H1 (cell line): ENCODE measurements around the gene LAMC1. TPM values are rescaled to one million over a fixed set of nuclear protein-coding genes. Genes with fewer than 3 reads are reported as not detected.

Experiments used
- KDM4A ChIP-seq: IDR thresholded peaks from one replicate; pipeline ENCODE4 v1.7.1; 2012; ENCODE audit warnings: low read depth, mild to moderate bottlenecking, moderate library complexity, low read length, inconsistent platforms; ENCODE audit not compliant: severe bottlenecking
- NRF1 ChIP-seq: IDR thresholded peaks from 2 replicates; pipeline ENCODE4 v1.6.1; 2011; ENCODE audit warnings: mild to moderate bottlenecking, low read depth, low read length, improper control_type of control experiment
- SAP30 ChIP-seq: fragments of 300-600 bp; sonication (generic); IDR thresholded peaks from 2 replicates; pipeline ENCODE4 v1.7.1; 2012; ENCODE audit warnings: low read length, moderate library complexity, mild to moderate bottlenecking, inconsistent platforms; ENCODE audit not compliant: insufficient read depth, insufficient replicate concordance
- polyA plus RNA-seq, 7 experiments: library from polyadenylated mRNA; depleted of rRNA in 3 of 7; stranded (reverse) in 5 of 7; unstranded in 2 of 7; fragments of >200 nt in 5 of 7; fragments of 200-250 nt in 2 of 7; gene quantifications; 1 replicate in 5 of 7; 2 replicates in 1 of 7; 4 replicates in 1 of 7; pipeline versions ENCODE4 v1.2.1 to v1.2.3, GENCODE V29; 2011 to 2013; ENCODE audit warnings: missing spikeins in 2 of 7, mixed read lengths in 2 of 7
- total RNA-seq: library from RNA; stranded (reverse); fragmentation: NEBNext Ultra II Directional; extraction: Animal tissue kit (Norgen Biotek cat#: 25700); gene quantifications from 2 replicates; pipeline ENCODE4 v1.2.1, GENCODE V29; 2021

The LAMC1 gene
- total and polyA plus RNA-seq, 2 of the 8 experiments (the other 6 are each of a cell fraction or from before 2014, with no cell fraction given), result 47.6 to 90.3 TPM

- TF ChIP-seq SAP30 (no peak), KDM4A (no peak), NRF1 (no peak)
These were observed 15.2 kb downstream of the LAMC1 start (continued) for GRCh38 chr1:183038333-183038866.
